ENCODE measurements around the gene MSH5.
A peak's percentile ranks its signal among the peaks of the same experiment; 100 is the strongest.

DNA sequence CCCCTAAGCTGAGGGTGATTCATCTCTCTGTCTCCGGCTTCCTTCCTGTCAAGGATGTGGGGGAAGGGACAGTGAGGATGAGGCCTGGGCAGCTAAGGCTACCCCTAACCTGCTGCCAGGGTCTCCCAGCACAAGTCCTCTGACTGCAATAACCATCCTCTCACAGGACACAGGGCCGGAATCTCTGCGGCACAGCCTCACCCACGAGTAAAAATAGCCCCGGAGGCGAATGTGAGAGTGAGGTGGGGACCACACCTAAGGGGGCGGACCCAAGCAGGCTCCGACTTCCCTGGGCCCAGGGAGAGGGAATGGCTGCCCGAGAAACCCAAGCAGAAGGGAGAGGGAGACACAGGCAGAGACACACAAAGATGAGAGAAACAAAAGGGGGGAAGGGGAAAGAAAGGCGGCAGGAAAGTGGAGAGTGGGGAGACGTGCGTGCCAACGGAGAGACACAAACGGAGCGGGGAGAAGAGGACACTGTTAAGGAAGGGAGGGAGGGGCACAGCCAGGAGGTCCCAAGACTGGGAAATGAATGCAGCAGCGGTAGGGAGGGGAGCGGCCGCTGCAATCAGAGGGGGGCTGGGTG, 4.9 kb upstream of the MSH5 start:
- TF ChIP-seq, protein P1, sequence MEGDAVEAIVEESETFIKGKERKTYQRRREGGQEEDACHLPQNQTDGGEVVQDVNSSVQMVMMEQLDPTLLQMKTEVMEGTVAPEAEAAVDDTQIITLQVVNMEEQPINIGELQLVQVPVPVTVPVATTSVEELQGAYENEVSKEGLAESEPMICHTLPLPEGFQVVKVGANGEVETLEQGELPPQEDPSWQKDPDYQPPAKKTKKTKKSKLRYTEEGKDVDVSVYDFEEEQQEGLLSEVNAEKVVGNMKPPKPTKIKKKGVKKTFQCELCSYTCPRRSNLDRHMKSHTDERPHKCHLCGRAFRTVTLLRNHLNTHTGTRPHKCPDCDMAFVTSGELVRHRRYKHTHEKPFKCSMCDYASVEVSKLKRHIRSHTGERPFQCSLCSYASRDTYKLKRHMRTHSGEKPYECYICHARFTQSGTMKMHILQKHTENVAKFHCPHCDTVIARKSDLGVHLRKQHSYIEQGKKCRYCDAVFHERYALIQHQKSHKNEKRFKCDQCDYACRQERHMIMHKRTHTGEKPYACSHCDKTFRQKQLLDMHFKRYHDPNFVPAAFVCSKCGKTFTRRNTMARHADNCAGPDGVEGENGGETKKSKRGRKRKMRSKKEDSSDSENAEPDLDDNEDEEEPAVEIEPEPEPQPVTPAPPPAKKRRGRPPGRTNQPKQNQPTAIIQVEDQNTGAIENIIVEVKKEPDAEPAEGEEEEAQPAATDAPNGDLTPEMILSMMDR (IDR thresholded peaks at IDR 0.05) = no peak
- peak in 2 of 4 donors; percentile 43 to 72 for TF ChIP-seq POLR2A (IDR thresholded peaks at IDR 0.05)

Measured in esophagus squamous epithelium (tissue), 4 donors.